ENCODE results near the gene PODXL2. TPM values are rescaled to one million over a fixed set of nuclear protein-coding genes. Genes with fewer than 3 reads are reported as not detected.

PODXL2 gene
- polyA plus RNA-seq, 1 donor: 10.9 TPM

- Histone ChIP-seq H3K36me3 (ENCODE audit: control insufficient read depth, insufficient read depth, low read length) (peaks cover 5% of the 10 kb centered on the region), H3K9me3 (ENCODE audit: control insufficient read depth, low read depth, low read length) (no peaks in the 10 kb centered on the region), H3K27ac (ENCODE audit: low read length) (no peak overlapping the region), H3K4me1 (ENCODE audit: control insufficient read depth, insufficient read depth, low read length) (peaks cover 4% of the 10 kb centered on the region), H3K4me3 (ENCODE audit: low read length) (no peak overlapping the region), H3K27me3 (ENCODE audit: control insufficient read depth, insufficient read depth, low read length) (peaks cover 3% of the 10 kb centered on the region)
- DNase-seq: no peak
- no CpG with 5 or more reads among the region's 18 CpGs for WGBS (ENCODE audit: insufficient coverage, low lambda C conversion rate)
These were observed 81.4 kb downstream of the PODXL2 start for GRCh38 chr3:127710155-127710941.

DNA sequence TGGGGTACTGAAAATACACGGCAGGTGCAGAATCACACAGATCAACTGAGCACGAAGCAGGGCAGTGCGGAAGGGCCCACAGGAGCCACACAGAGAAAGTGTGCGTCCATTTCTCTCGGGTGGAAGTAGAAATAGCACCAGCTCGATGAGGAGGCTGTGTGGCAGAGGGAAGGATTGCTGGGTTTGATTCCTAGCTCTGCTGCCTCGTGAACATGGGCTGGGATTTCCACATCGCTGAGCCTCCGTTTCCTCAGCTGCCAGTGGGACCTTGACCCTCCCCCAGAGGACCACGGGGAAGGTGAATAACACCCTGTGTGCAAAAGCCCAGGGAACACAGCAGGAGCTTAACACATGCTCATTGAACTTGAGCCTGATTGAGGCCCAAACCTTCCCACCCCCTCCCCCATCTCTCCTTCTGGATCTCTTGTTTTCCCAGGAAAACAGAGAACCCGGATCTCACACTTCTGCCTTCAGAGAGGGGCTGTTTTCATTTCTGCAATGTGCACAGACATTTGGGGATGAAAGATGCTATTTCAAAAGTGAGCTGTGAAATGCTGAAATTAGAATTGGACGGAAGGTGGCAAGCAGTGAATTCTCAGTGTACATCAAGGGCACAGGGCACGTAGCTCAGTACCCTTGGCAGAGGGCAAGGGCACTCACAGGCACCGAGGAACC, 82.2 kb downstream of the PODXL2 start:
- peaks cover 4% of the 10 kb centered on the region for H3K4me1 ChIP-seq (ENCODE audit: control insufficient read depth, insufficient read depth, low read length)
- WGBS (ENCODE audit: insufficient coverage, low lambda C conversion rate): 38% methylated on average over 1 of the region's 14 CpGs
- peaks cover 5% of the 10 kb centered on the region for H3K36me3 ChIP-seq (ENCODE audit: control insufficient read depth, insufficient read depth, low read length)
- H3K9me3 ChIP-seq (ENCODE audit: control insufficient read depth, low read depth, low read length): no peaks in the 10 kb centered on the region
- peaks cover 6% of the 10 kb centered on the region for H3K27me3 ChIP-seq (ENCODE audit: control insufficient read depth, insufficient read depth, low read length)
- DNase-seq: no peak
- H3K27ac ChIP-seq (ENCODE audit: low read length): no peak overlapping the region
- H3K4me3 ChIP-seq (ENCODE audit: low read length): no peak overlapping the region

DNA sequence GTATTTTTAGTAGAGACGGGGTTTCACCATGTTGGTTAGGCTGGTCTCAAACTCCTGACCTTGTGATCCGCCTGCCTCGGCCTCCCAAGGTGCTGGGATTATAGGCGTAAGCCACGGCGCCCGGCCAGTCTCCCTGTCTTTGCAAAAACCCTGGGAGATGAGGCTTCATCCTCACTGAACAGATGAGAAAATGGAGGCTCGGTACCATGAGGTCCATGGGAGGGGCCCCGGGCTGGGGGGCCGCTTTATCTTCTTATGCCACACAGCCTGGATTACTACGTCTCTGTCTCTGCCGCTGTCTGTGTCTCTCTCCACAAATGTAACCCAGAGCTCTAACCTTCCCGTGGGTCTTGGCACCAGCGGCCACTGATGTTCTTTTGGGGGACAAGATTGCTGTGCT, 82.9 kb downstream of the PODXL2 start:
- no CpG with 5 or more reads among the region's 14 CpGs for WGBS (ENCODE audit: insufficient coverage, low lambda C conversion rate)
- Histone ChIP-seq H3K36me3 (ENCODE audit: control insufficient read depth, insufficient read depth, low read length) (peaks cover 5% of the 10 kb centered on the region), H3K27ac (ENCODE audit: low read length) (no peak overlapping the region), H3K4me1 (ENCODE audit: control insufficient read depth, insufficient read depth, low read length) (peaks cover 4% of the 10 kb centered on the region), H3K4me3 (ENCODE audit: low read length) (no peak overlapping the region), H3K9me3 (ENCODE audit: control insufficient read depth, low read depth, low read length) (no peaks in the 10 kb centered on the region), H3K27me3 (ENCODE audit: control insufficient read depth, insufficient read depth, low read length) (peaks cover 6% of the 10 kb centered on the region)
- DNase-seq: no peak

GRCh38 chr3:127712461-127712860, 83.5 kb downstream of the PODXL2 start:
- Histone ChIP-seq H3K36me3 (ENCODE audit: control insufficient read depth, insufficient read depth, low read length) (peaks cover 4% of the 10 kb centered on the region), H3K27me3 (ENCODE audit: control insufficient read depth, insufficient read depth, low read length) (peaks cover 6% of the 10 kb centered on the region), H3K27ac (ENCODE audit: low read length) (no peak overlapping the region), H3K4me1 (ENCODE audit: control insufficient read depth, insufficient read depth, low read length) (peaks cover 4% of the 10 kb centered on the region), H3K4me3 (ENCODE audit: low read length) (no peak overlapping the region), H3K9me3 (ENCODE audit: control insufficient read depth, low read depth, low read length) (no peaks in the 10 kb centered on the region)
- no peak for DNase-seq
- WGBS (ENCODE audit: insufficient coverage, low lambda C conversion rate): no CpG with 5 or more reads among the region's 9 CpGs

- Histone ChIP-seq H3K9me3 (ENCODE audit: control insufficient read depth, low read depth, low read length) (no peaks in the 10 kb centered on the region), H3K27me3 (ENCODE audit: control insufficient read depth, insufficient read depth, low read length) (peaks cover 3% of the 10 kb centered on the region), H3K27ac (ENCODE audit: low read length) (no peak overlapping the region), H3K4me1 (ENCODE audit: control insufficient read depth, insufficient read depth, low read length) (no peaks in the 10 kb centered on the region), H3K36me3 (ENCODE audit: control insufficient read depth, insufficient read depth, low read length) (peaks cover 2% of the 10 kb centered on the region), H3K4me3 (ENCODE audit: low read length) (no peak overlapping the region)
- no peak for DNase-seq
- WGBS (ENCODE audit: insufficient coverage, low lambda C conversion rate): 60% methylated on average over 1 of the region's 9 CpGs
These were observed 84.1 kb downstream of the PODXL2 start for GRCh38 chr3:127712881-127713771.

DNA sequence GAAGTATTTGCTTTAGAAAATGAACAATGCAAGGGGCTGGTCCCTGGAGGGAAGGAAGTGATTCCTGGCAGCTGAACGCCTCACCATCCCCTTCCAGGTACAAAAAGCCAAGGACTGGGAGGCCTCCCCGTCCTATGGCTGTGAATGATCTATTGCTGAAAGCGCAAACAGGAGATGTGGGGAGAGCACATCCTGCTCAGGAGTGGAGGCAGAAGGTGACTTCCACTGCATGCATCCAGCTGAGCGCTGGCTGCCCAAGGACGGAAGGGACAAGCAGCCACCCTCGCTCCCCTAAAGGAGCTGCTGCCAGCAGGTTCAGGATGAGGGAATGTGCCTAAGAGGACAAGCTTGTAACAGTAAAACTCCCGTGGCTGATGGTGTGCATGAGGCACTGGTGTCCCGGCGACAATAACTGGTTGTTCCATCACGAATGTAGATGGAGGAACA, 85.2 kb downstream of the PODXL2 start:
- no peak for DNase-seq
- peaks cover 3% of the 10 kb centered on the region for H3K27me3 ChIP-seq (ENCODE audit: control insufficient read depth, insufficient read depth, low read length)
- no CpG with 5 or more reads among the region's 10 CpGs for WGBS (ENCODE audit: insufficient coverage, low lambda C conversion rate)

DNA sequence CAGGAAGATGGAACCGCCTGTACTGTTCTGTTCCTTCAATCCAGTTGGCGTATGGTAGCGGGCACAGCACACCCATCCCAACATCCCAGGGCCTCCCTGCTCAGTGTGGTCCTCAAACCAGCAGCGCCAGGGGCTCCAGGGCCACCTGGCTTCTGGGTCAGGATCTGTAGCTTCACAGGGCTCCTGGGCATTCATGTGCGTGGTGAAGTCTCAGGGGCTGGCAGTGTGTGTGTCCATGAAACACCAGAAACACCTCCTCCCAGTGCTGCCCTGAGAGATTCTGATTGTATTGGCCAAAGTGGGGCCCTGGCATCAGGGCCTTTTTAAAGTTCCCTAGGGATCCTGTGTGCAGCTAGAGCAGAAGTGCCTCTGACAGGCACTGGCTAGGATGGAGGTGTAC, 85.9 kb downstream of the PODXL2 start:
- H3K27ac ChIP-seq (ENCODE audit: low read length): no peak overlapping the region
- no peak for DNase-seq
- no peak overlapping the region for H3K4me3 ChIP-seq (ENCODE audit: low read length)
- WGBS (ENCODE audit: insufficient coverage, low lambda C conversion rate): no CpG with 5 or more reads among the region's 5 CpGs
- peaks cover 3% of the 10 kb centered on the region for H3K27me3 ChIP-seq (ENCODE audit: control insufficient read depth, insufficient read depth, low read length)
- H3K9me3 ChIP-seq (ENCODE audit: control insufficient read depth, low read depth, low read length): no peaks in the 10 kb centered on the region
- no peaks in the 10 kb centered on the region for H3K36me3 ChIP-seq (ENCODE audit: control insufficient read depth, insufficient read depth, low read length)
- H3K4me1 ChIP-seq (ENCODE audit: control insufficient read depth, insufficient read depth, low read length): no peaks in the 10 kb centered on the region

More for the DNA sequence above, 85.2 kb downstream of the PODXL2 start:
- H3K36me3 ChIP-seq (ENCODE audit: control insufficient read depth, insufficient read depth, low read length): peaks cover 2% of the 10 kb centered on the region
- H3K27ac ChIP-seq (ENCODE audit: low read length): no peak overlapping the region
- no peaks in the 10 kb centered on the region for H3K4me1 ChIP-seq (ENCODE audit: control insufficient read depth, insufficient read depth, low read length)
- H3K4me3 ChIP-seq (ENCODE audit: low read length): no peak overlapping the region
- H3K9me3 ChIP-seq (ENCODE audit: control insufficient read depth, low read depth, low read length): no peaks in the 10 kb centered on the region

- H3K9me3 ChIP-seq (ENCODE audit: control insufficient read depth, low read depth, low read length): no peaks in the 10 kb centered on the region
- no peak overlapping the region for H3K4me3 ChIP-seq (ENCODE audit: low read length)
- H3K27me3 ChIP-seq (ENCODE audit: control insufficient read depth, insufficient read depth, low read length): peaks cover 3% of the 10 kb centered on the region
- H3K27ac ChIP-seq (ENCODE audit: low read length): no peak overlapping the region
- peaks cover 2% of the 10 kb centered on the region for H3K4me1 ChIP-seq (ENCODE audit: control insufficient read depth, insufficient read depth, low read length)
- WGBS (ENCODE audit: insufficient coverage, low lambda C conversion rate): 92% methylated on average over 3 of the region's 8 CpGs
- DNase-seq: no peak
- H3K36me3 ChIP-seq (ENCODE audit: control insufficient read depth, insufficient read depth, low read length): peaks cover 3% of the 10 kb centered on the region
These were observed 86.5 kb downstream of the PODXL2 start for GRCh38 chr3:127715532-127715931.

DNA sequence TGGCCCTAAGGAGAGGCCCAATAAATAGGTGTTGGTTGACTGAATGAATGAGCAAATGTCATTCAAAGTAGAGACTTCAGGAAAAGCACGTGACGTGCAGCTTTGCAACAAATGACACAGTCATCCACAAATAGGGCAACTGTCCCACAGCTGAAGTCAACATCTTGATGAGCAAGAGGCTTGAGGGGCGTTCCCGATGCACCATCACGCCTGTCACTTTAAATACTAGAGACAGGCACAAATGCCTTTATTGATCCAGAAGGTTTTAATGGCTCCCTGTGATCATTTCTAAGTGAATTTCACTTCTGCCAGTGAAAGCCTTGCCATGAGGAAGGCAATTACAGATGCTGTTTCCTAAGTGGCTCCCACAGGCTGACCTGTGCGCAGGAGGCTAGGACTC, 87.4 kb downstream of the PODXL2 start:
- Histone ChIP-seq H3K4me1 (ENCODE audit: control insufficient read depth, insufficient read depth, low read length) (peaks cover 2% of the 10 kb centered on the region), H3K36me3 (ENCODE audit: control insufficient read depth, insufficient read depth, low read length) (peaks cover 4% of the 10 kb centered on the region), H3K4me3 (ENCODE audit: low read length) (no peak overlapping the region), H3K9me3 (ENCODE audit: control insufficient read depth, low read depth, low read length) (no peaks in the 10 kb centered on the region), H3K27me3 (ENCODE audit: control insufficient read depth, insufficient read depth, low read length) (peaks cover 3% of the 10 kb centered on the region), H3K27ac (ENCODE audit: low read length) (no peak overlapping the region)
- DNase-seq: no peak
- no CpG with 5 or more reads among the region's 6 CpGs for WGBS (ENCODE audit: insufficient coverage, low lambda C conversion rate)
